ENCODE data around the gene FDXACB1. TPM values are rescaled to one million over a fixed set of nuclear protein-coding genes. Genes with fewer than 3 reads are reported as not detected.
"Not testable (repeated sequence)": the region's sequence is repeated elsewhere in the genome, so short reads cannot be mapped to it uniquely, and the experiment has no call there.

FDXACB1 gene
- polyA plus RNA-seq, 1 experiment, result 2.1 TPM

- Histone ChIP-seq H3K27ac (ENCODE audit: low read depth, low read length) (no peak overlapping the region), H3K9me3 (ENCODE audit: control insufficient read depth, insufficient read depth, low read length) (no peaks in the 10 kb centered on the region), H3K27me3 (ENCODE audit: control insufficient read depth, insufficient read depth, low read length) (no peaks in the 10 kb centered on the region), H3K4me3 (ENCODE audit: low read depth, low read length) (no peak overlapping the region)
- TF ChIP-seq CTCF (IDR thresholded peaks at IDR 0.05; ENCODE audit: low read depth, low read length), result no peak
- POLR2A ChIA-PET, result no interaction called here
- DNase-seq (ENCODE audit: low read depth, low spot score), result no peak
- CTCF ChIA-PET, result interaction anchor here (1.3 kb wide), 1 partner anchor 45 kb away, joined by 5 read pairs; no protein-coding TSS in a partner anchor
Observed at GRCh38 chr11:111886844-111887243, 7.9 kb upstream of the FDXACB1 start.

- H3K9me3 ChIP-seq (ENCODE audit: control insufficient read depth, insufficient read depth, low read length), result no peaks in the 10 kb centered on the region
- ChIA-PET CTCF (no interaction called here), POLR2A (no interaction called here)
- no peaks in the 10 kb centered on the region for H3K27me3 ChIP-seq (ENCODE audit: control insufficient read depth, insufficient read depth, low read length)
- no peak overlapping the region for H3K4me3 ChIP-seq (ENCODE audit: low read depth, low read length)
- DNase-seq (ENCODE audit: low read depth, low spot score), result no peak
- H3K27ac ChIP-seq (ENCODE audit: low read depth, low read length), result no peak overlapping the region
- TF ChIP-seq CTCF (IDR thresholded peaks at IDR 0.05; ENCODE audit: low read depth, low read length), result no peak
Observed at GRCh38 chr11:111886032-111886431, 7.1 kb upstream of the FDXACB1 start.

- H3K27ac ChIP-seq (ENCODE audit: low read depth, low read length); POLR2A ChIA-PET; H3K27me3 ChIP-seq (ENCODE audit: control insufficient read depth, insufficient read depth, low read length); H3K4me3 ChIP-seq (ENCODE audit: low read depth, low read length); H3K9me3 ChIP-seq (ENCODE audit: control insufficient read depth, insufficient read depth, low read length); DNase-seq (ENCODE audit: low read depth, low spot score): not testable (repeated sequence)
- CTCF ChIA-PET, result interaction anchor here (0.6 kb wide), 1 partner anchor 123 kb away, joined by 3 read pairs; no protein-coding TSS in a partner anchor
Observed at GRCh38 chr11:111885053-111885452, 6.1 kb upstream of the FDXACB1 start.

GRCh38 chr11:111882202-111882601 lies 3.2 kb upstream of the FDXACB1 start:
- ChIA-PET POLR2A (no interaction called here), CTCF (interaction anchor here (0.5 to 1.4 kb wide), 3 partner anchors 50 to 115 kb away, joined by 3 to 5 read pairs (median 4); no protein-coding TSS in a partner anchor)
- no peak for TF ChIP-seq CTCF (IDR thresholded peaks at IDR 0.05; ENCODE audit: low read depth, low read length)
- Histone ChIP-seq H3K27ac (ENCODE audit: low read depth, low read length) (no peak overlapping the region), H3K4me3 (ENCODE audit: low read depth, low read length) (no peak overlapping the region), H3K27me3 (ENCODE audit: control insufficient read depth, insufficient read depth, low read length) (no peaks in the 10 kb centered on the region), H3K9me3 (ENCODE audit: control insufficient read depth, insufficient read depth, low read length) (no peaks in the 10 kb centered on the region)
- no peak for DNase-seq (ENCODE audit: low read depth, low spot score)

DNA sequence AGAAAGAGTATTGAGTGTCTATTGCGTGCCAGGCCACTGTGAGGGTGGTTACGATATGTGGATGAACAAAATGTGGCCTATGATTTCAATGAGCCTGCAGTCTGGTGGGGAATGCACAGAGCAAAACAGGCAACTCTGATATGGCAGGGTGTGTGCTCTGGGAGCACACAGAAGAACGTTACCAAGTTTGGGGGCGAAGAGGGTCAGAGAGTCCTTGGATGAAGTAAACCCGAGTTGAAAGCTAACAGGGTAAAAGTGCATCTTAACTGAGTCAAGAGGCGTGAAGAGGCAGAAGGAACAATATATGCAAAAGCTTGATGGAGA lies 634 bp upstream of the FDXACB1 start:
- peak overlapping the region; percentile 91 for H3K27ac ChIP-seq (ENCODE audit: low read depth, low read length)
- no peaks in the 10 kb centered on the region for H3K27me3 ChIP-seq (ENCODE audit: control insufficient read depth, insufficient read depth, low read length)
- CTCF ChIA-PET, result interaction anchor here (1.2 kb wide), 1 partner anchor 117 kb away, joined by 5 read pairs; no protein-coding TSS in a partner anchor
- POLR2A ChIA-PET, result no interaction called here
- DNase-seq (ENCODE audit: low read depth, low spot score), result no peak
- H3K4me3 ChIP-seq (ENCODE audit: low read depth, low read length), result peak overlapping the region; percentile 92
- no peak for TF ChIP-seq CTCF (IDR thresholded peaks at IDR 0.05; ENCODE audit: low read depth, low read length)
- no peaks in the 10 kb centered on the region for H3K9me3 ChIP-seq (ENCODE audit: control insufficient read depth, insufficient read depth, low read length)
